Measurements from ENCODE around the gene PRPF19. TPM values are rescaled to one million over a fixed set of nuclear protein-coding genes. Genes with fewer than 3 reads are reported as not detected.

Gene PRPF19
- total and polyA plus RNA-seq, 9 of the 15 experiments (the other 6 are each of a cell fraction or from before 2014, with no cell fraction given) = 9.4 to 212 (median 73.2) TPM

DNA sequence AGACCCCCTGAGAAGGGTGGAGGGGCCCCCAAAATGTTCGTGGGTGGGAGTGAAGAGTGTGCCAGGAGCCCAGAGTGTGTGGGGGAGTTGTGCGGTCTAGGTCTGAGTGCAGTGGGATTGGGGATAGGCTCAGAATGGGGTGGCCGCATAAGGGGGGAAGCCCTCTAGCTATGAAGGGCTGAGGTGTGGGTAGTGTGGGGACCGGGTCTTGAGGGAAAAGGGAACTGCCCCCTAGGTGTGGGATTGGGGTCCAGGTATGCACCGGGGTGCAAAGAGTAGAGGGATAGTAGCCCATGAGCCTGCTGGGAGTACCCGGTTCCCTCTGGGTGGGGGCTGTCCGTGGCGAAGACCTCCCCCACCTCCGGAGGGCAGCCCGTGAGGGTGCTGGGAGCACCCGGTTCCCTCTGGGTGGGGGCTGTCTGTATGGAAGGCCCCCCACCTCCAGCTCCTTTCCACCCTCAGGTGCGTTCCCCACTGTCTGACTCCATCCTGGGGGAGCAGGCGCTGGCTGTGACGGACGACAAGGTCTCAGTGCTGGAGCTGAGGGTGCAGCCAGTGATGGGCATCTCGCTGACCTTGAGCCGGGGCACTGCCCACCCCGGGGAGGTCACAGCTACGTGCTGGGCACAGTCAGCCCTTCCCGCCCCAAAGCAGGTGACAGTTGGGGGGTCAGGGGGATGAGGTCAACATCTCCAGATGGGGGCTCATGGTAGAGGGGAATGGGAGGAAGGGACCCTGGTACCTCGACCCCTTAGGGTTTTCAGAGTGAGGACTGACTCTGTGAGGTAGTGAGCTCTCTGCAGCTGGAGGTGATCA, 28.6 kb upstream of the PRPF19 start (continued):
- TF ChIP-seq, protein P1, sequence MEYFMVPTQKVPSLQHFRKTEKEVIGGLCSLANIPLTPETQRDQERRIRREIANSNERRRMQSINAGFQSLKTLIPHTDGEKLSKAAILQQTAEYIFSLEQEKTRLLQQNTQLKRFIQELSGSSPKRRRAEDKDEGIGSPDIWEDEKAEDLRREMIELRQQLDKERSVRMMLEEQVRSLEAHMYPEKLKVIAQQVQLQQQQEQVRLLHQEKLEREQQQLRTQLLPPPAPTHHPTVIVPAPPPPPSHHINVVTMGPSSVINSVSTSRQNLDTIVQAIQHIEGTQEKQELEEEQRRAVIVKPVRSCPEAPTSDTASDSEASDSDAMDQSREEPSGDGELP (CRISPR knock-in tag; IDR thresholded peaks at IDR 0.05; ENCODE audit: borderline replicate concordance) = no peak
- TF ChIP-seq, protein P2, sequence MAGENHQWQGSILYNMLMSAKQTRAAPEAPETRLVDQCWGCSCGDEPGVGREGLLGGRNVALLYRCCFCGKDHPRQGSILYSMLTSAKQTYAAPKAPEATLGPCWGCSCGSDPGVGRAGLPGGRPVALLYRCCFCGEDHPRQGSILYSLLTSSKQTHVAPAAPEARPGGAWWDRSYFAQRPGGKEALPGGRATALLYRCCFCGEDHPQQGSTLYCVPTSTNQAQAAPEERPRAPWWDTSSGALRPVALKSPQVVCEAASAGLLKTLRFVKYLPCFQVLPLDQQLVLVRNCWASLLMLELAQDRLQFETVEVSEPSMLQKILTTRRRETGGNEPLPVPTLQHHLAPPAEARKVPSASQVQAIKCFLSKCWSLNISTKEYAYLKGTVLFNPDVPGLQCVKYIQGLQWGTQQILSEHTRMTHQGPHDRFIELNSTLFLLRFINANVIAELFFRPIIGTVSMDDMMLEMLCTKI (IDR thresholded peaks at IDR 0.05; ENCODE audit: partially characterized antibody) = no peak
- no peak for TF ChIP-seq ZNF778 (CRISPR knock-in tag; IDR thresholded peaks at IDR 0.05)
- TF ChIP-seq NELFE (IDR thresholded peaks at IDR 0.05; ENCODE audit: insufficient read depth, insufficient read length) = no peak

DNA sequence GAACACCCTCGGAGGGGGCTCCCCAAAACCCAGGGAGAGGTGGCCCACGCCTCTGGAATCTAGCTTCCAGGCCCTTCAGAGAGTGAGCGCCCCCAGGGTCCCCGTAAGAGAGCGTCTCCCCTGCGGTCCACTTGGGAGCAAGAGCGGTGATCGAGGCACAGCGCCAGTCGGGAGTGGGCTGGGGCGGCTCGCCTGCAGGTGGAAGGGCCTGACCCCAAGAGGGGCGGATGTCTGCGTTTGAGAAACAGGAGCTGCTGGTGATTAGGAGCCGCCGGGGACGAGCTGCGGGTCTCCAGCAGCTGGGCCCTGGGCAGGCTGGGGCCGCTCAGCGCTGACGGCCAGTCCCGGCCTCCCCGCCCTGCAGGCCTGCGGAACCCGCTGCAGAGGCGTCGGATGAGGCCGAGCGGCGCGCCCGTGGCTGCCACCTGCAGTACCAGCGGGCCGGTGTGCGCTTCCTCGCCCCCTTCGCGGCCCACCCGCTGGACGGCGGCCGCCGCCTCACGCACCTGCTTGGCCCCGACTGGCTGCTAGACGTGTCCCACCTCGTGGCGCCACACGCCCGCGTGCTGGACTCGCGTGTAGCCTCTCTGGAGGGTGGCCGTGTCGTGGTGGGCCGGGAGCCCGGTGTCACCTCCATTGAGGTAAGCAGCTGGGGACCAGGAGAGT, 27.9 kb upstream of the PRPF19 start:
- peaks cover 22% of the 10 kb centered on the region; the same call in 1 of the 2 replicates for H4K20me1 ChIP-seq (replicated peaks; ENCODE audit: control insufficient read depth, insufficient read depth, low read length)
- no peak overlapping the region for H3K9ac ChIP-seq (ENCODE audit: insufficient read depth in 1 of 2, low read depth in 2 of 2, low read length in 2 of 2)
- peak; percentile 64 for ATAC-seq
- H3K4me3 ChIP-seq = no peak overlapping the region
- CTCF ChIA-PET (ENCODE audit: low intra/inter-chr PET ratio) = no interaction called here
- WGBS (ENCODE audit: insufficient coverage, low coverage, missing lambda C conversion rate) = 10% methylated on average over 39 of the region's 57 CpGs
- H3K4me1 ChIP-seq (replicated peaks in 1 of 2; ENCODE audit: control insufficient read depth in 2 of 2, insufficient read depth in 2 of 2, low read length in 2 of 2) = peaks cover 0 to 24% of the 10 kb centered on the region in 2 experiments; a peak in 1 of 5 replicates
- POLR2A ChIA-PET = no interaction called here
- no TSS peak for BruUV-seq (replicated peaks)
- no peaks in the 10 kb centered on the region for H3K79me2 ChIP-seq (ENCODE audit: control insufficient read depth, insufficient read depth, low read length)
- H3K9me1 ChIP-seq (ENCODE audit: control insufficient read depth, insufficient read depth, low read length) = no peaks in the 10 kb centered on the region
- H3K4me2 ChIP-seq (ENCODE audit: insufficient read depth, low read length) = no peak overlapping the region
- H2AFZ ChIP-seq (ENCODE audit: low read depth, low read length) = no peak overlapping the region
- H3K27ac ChIP-seq (ENCODE audit: extremely low read depth, low read depth, low read length) = no peak overlapping the region
- FAIRE-seq = no peak
- intact Hi-C loops (cut with micrococcal nuclease) = no loop called here
- H3K9me3 ChIP-seq (replicated peaks; ENCODE audit: control insufficient read depth, insufficient read depth, low read depth, low read length) = no peaks in the 10 kb centered on the region
- H3K36me3 ChIP-seq (ENCODE audit: control insufficient read depth, insufficient read depth, low read length) = no peaks in the 10 kb centered on the region
- no peak for DNase-seq (ENCODE audit: extremely low read depth in 1 of 4, low spot score in 3 of 4)
- peaks cover 72 to 93% of the 10 kb centered on the region in 2 experiments for H3K27me3 ChIP-seq (ENCODE audit: control insufficient read depth in 2 of 2, insufficient read depth in 2 of 2, low read length in 2 of 2)
- in situ Hi-C loops (cut with MboI) = no loop called here
- TF ChIP-seq, protein P2 (IDR thresholded peaks at IDR 0.05; ENCODE audit: partially characterized antibody) = no peak
- TF ChIP-seq CBFA2T2 (conservative IDR thresholded peaks at IDR 0.05) (no peak), ESRRB (CRISPR knock-in tag; IDR thresholded peaks at IDR 0.05; ENCODE audit: borderline replicate concordance) (no peak), SIN3B (IDR thresholded peaks at IDR 0.05; ENCODE audit: low read depth) (no peak), SRSF9 (IDR thresholded peaks at IDR 0.05; ENCODE audit: borderline replicate concordance, low read depth, low read length) (no peak)
- TF ChIP-seq, protein P3, sequence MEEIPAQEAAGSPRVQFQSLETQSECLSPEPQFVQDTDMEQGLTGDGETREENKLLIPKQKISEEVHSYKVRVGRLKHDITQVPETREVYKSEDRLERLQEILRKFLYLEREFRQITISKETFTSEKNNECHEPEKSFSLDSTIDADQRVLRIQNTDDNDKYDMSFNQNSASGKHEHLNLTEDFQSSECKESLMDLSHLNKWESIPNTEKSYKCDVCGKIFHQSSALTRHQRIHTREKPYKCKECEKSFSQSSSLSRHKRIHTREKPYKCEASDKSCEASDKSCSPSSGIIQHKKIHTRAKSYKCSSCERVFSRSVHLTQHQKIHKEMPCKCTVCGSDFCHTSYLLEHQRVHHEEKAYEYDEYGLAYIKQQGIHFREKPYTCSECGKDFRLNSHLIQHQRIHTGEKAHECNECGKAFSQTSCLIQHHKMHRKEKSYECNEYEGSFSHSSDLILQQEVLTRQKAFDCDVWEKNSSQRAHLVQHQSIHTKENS (CRISPR knock-in tag; IDR thresholded peaks at IDR 0.05) = no peak
- TF ChIP-seq, protein P1 (CRISPR knock-in tag; IDR thresholded peaks at IDR 0.05; ENCODE audit: borderline replicate concordance) = 0 out of 2 replicates have a peak, but pooled peaks have one; percentile 20
- TF ChIP-seq, protein P4, sequence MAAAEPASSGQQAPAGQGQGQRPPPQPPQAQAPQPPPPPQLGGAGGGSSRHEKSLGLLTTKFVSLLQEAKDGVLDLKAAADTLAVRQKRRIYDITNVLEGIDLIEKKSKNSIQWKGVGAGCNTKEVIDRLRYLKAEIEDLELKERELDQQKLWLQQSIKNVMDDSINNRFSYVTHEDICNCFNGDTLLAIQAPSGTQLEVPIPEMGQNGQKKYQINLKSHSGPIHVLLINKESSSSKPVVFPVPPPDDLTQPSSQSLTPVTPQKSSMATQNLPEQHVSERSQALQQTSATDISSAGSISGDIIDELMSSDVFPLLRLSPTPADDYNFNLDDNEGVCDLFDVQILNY (CRISPR knock-in tag; IDR thresholded peaks at IDR 0.05) = no peak
